ENCODE results near the gene STK38L. TPM values are rescaled to one million over a fixed set of nuclear protein-coding genes. Genes with fewer than 3 reads are reported as not detected.

STK38L gene
- total and polyA plus RNA-seq, 10 of the 15 experiments (the other 5 are each of a cell fraction or from before 2014, with no cell fraction given) = 43.0 to 154 (median 115) TPM

DNA sequence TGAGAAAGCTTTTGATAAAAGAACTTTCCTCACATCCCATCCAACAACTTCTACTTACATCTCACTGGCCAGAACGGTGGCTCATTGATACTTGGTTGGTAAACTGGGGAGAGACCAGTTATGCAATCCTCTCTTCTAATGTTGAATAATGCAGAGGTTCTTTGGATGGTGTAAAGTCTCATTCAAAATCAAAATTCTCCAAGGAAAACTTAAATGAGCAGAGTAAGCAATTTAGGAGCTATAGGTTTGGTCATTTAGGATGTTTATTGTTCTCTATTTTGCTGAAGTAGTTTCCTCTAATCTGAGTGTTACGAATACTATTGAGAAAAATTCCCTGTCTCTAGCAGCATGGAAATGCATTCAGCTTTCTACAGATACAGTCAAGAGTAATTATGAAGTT, 26.5 kb upstream of the STK38L start:
- Histone ChIP-seq H3K36me3 (ENCODE audit: control insufficient read depth in 2 of 2, insufficient read depth in 2 of 2, low read length in 1 of 2) (no peaks in the 10 kb centered on the region; a peak in 2 of 4 replicates), H3K9me3 (replicated peaks; ENCODE audit: control insufficient read depth, insufficient read depth, low read length) (peaks cover 2% of the 10 kb centered on the region; the same call in 2 of the 3 replicates), H3K27ac (ENCODE audit: control insufficient read depth, insufficient read depth) (no peak overlapping the region), H3K27me3 (replicated peaks in 1 of 2; ENCODE audit: control insufficient read depth in 2 of 2, insufficient read depth in 2 of 2, low read length in 1 of 2) (no peaks in the 10 kb centered on the region), H2AFZ (ENCODE audit: control insufficient read depth, low read depth, low read length) (no peak overlapping the region), H3K9ac (ENCODE audit: control insufficient read depth, insufficient read depth, low read length) (no peak overlapping the region), H3K4me3 (no peak overlapping the region), H3K4me2 (ENCODE audit: control insufficient read depth, insufficient read depth) (no peak overlapping the region), H4K20me1 (ENCODE audit: control insufficient read depth, insufficient read depth) (no peaks in the 10 kb centered on the region), H3K4me1 (ENCODE audit: control insufficient read depth, insufficient read depth, low read length) (peaks cover 37% of the 10 kb centered on the region), H3K79me2 (ENCODE audit: control insufficient read depth, insufficient read depth, low read length) (no peaks in the 10 kb centered on the region)
- ATAC-seq = no peak
- TF ChIP-seq, protein P1, sequence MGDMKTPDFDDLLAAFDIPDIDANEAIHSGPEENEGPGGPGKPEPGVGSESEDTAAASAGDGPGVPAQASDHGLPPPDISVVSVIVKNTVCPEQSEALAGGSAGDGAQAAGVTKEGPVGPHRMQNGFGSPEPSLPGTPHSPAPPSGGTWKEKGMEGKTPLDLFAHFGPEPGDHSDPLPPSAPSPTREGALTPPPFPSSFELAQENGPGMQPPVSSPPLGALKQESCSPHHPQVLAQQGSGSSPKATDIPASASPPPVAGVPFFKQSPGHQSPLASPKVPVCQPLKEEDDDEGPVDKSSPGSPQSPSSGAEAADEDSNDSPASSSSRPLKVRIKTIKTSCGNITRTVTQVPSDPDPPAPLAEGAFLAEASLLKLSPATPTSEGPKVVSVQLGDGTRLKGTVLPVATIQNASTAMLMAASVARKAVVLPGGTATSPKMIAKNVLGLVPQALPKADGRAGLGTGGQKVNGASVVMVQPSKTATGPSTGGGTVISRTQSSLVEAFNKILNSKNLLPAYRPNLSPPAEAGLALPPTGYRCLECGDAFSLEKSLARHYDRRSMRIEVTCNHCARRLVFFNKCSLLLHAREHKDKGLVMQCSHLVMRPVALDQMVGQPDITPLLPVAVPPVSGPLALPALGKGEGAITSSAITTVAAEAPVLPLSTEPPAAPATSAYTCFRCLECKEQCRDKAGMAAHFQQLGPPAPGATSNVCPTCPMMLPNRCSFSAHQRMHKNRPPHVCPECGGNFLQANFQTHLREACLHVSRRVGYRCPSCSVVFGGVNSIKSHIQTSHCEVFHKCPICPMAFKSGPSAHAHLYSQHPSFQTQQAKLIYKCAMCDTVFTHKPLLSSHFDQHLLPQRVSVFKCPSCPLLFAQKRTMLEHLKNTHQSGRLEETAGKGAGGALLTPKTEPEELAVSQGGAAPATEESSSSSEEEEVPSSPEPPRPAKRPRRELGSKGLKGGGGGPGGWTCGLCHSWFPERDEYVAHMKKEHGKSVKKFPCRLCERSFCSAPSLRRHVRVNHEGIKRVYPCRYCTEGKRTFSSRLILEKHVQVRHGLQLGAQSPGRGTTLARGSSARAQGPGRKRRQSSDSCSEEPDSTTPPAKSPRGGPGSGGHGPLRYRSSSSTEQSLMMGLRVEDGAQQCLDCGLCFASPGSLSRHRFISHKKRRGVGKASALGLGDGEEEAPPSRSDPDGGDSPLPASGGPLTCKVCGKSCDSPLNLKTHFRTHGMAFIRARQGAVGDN (IDR thresholded peaks at IDR 0.05) = no peak
- TF ChIP-seq ZNF207 (IDR thresholded peaks at IDR 0.05; ENCODE audit: borderline replicate concordance) (no peak), NFIC (IDR thresholded peaks at IDR 0.05; ENCODE audit: low read depth, low read length) (no peak), TARDBP (IDR thresholded peaks at IDR 0.05; ENCODE audit: borderline replicate concordance) (no peak), NR2F1 (conservative IDR thresholded peaks at IDR 0.05) (no peak), FOXK2 (IDR thresholded peaks at IDR 0.05) (no peak), EED (IDR thresholded peaks at IDR 0.05; ENCODE audit: low read depth) (no peak)
- SMC1A ChIA-PET (ENCODE audit: uncharacterized antibody, unreplicated experiment) = interaction anchor here (0.8 to 7.1 kb wide), 22 partner anchors 9 to 202 kb away, joined by 3 to 145 read pairs (median 4); partner anchors contain the start of gene MED21
- RAD21 ChIA-PET (ENCODE audit: unreplicated experiment) = interaction anchor here (0.6 to 10.2 kb wide), 10 partner anchors 10 to 87 kb away, joined by 3 to 71 read pairs (median 6); partner anchors contain the start of gene STK38L
- FAIRE-seq = no peak
- intact Hi-C loops (cut with micrococcal nuclease; ENCODE audit: unreplicated experiment) (no loop called here), in situ Hi-C loops (cut with MboI) (no loop called here)
- 67% methylated on average over 2 of the region's 2 CpGs for WGBS (ENCODE audit: insufficient coverage, insufficient replicate concordance, low lambda C conversion rate, missing lambda C conversion rate)
- no peak for DNase-seq (ENCODE audit: low read depth, low spot score)
- CTCF ChIA-PET = interaction anchor here (0.9 to 5.2 kb wide), 6 partner anchors 10 to 201 kb away, joined by 3 to 25 read pairs (median 4); no protein-coding TSS in a partner anchor
- BruUV-seq (replicated peaks) = no TSS peak
- POLR2A ChIA-PET = interaction anchor here (0.7 to 6.0 kb wide), 7 partner anchors 8 to 70 kb away, joined by 3 to 70 read pairs (median 3); no protein-coding TSS in a partner anchor

Data from GM12878 (cell line).